Measurements from ENCODE around the gene OTOP2.

Gene OTOP2

DNA sequence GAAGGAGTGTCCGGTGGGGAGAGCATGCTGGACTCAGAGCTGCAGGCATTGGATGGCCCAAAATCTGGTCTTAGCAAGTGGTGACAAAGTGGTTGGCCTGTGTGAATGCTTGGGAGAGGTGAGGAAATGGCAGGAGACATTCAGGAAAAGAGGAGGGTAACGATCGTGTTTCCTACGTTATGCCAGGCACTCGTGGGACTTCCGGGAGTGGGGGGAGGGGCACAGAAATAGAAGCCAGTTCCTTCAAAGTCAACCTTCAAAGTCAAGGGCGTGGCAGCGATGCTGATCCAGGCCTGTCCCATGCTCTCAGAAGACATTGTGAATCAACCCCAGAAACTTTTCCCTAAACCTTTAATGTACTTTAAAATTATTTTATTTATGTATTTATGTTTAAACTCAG, 15.5 kb downstream of the OTOP2 start:
- H3K4me3 ChIP-seq (ENCODE audit: insufficient read depth, low read depth, low read length, poor library complexity, severe bottlenecking) = no peak overlapping the region
- no peaks in the 10 kb centered on the region for H3K9me3 ChIP-seq (ENCODE audit: control insufficient read depth, low read length)
- DNase-seq = no peak
- peaks cover 6% of the 10 kb centered on the region for H3K4me1 ChIP-seq (ENCODE audit: control insufficient read depth, insufficient read depth, low read length, poor library complexity, severe bottlenecking)
- peaks cover 25% of the 10 kb centered on the region for H3K27me3 ChIP-seq (replicated peaks; ENCODE audit: control insufficient read depth, insufficient read depth, low read length, poor library complexity, severe bottlenecking)
- no peak overlapping the region for H3K27ac ChIP-seq (ENCODE audit: insufficient read depth, low read length, poor library complexity, severe bottlenecking)
- H3K36me3 ChIP-seq (ENCODE audit: control insufficient read depth, insufficient read depth, low read length) = no peaks in the 10 kb centered on the region

DNA sequence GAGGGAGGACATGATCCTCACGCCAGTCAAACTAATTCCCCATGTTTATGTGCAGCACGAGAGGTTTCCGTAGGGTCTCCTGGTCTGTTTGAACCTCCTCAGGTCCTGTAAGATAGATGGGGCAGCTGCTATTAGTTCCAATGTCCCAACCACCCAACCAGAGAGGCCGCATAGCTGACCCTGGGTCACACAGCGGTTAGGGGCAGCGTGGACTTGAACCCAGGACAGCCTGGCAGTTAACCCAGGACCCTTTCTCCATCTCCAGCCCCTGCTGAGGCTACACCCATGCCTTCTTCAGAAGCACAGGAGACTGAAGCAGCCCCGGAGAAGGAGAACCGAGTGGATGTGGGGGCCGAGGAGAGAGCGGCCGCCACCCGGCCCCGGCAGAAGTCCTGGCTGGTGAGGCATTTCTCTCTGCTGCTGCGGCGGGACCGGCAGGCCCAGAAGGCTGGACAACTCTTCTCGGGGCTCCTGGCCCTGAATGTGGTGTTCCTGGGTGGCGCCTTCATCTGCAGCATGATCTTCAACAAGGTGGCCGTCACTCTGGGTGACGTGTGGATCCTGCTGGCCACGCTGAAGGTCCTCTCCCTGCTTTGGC, 17.2 kb downstream of the OTOP2 start:
- no peaks in the 10 kb centered on the region for H3K9me3 ChIP-seq (ENCODE audit: control insufficient read depth, low read length)
- no peak overlapping the region for H3K4me3 ChIP-seq (ENCODE audit: insufficient read depth, low read depth, low read length, poor library complexity, severe bottlenecking)
- H3K4me1 ChIP-seq (ENCODE audit: control insufficient read depth, insufficient read depth, low read length, poor library complexity, severe bottlenecking) = peaks cover under 1% of the 10 kb centered on the region
- H3K27me3 ChIP-seq (replicated peaks; ENCODE audit: control insufficient read depth, insufficient read depth, low read length, poor library complexity, severe bottlenecking) = peaks cover 14% of the 10 kb centered on the region
- H3K36me3 ChIP-seq (ENCODE audit: control insufficient read depth, insufficient read depth, low read length) = no peaks in the 10 kb centered on the region
- no peak overlapping the region for H3K27ac ChIP-seq (ENCODE audit: insufficient read depth, low read length, poor library complexity, severe bottlenecking)
- DNase-seq = no peak

DNA sequence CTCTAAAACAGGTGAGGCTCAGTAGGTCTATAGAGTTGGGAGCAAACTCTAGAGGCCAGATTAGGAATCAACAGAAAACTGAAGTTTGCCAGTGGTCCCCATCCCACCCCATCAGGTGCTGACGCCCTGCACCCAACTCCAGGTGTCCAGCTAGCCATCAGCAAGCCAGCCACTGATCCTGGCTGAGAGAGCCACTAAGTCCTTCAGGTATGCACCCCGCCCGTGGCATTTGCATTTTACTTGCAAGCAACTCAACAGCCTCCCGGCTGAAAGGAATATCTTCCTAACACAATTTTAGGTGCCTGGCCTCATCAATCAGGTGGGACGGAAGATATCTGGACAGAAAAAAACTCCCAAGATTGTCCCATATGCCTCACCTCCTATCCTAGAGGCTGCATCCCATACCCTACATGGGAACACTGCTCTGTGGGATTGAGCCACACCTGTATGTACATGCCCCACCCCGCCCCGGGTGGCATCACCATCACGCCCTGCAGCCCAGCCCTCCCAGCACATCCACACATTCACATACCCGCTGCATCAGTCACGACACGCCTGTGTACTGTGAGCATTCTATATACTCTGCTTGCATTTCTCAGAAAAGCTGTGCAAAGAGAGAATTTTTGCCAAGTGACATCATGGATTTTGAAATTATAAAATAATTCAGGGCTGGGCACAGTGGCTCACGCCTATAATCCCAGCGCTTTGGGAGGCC, 19.9 kb downstream of the OTOP2 start:
- no peak for DNase-seq
- Histone ChIP-seq H3K4me3 (ENCODE audit: insufficient read depth, low read depth, low read length, poor library complexity, severe bottlenecking) (no peak overlapping the region), H3K9me3 (ENCODE audit: control insufficient read depth, low read length) (no peaks in the 10 kb centered on the region), H3K27me3 (replicated peaks; ENCODE audit: control insufficient read depth, insufficient read depth, low read length, poor library complexity, severe bottlenecking) (no peaks in the 10 kb centered on the region), H3K4me1 (ENCODE audit: control insufficient read depth, insufficient read depth, low read length, poor library complexity, severe bottlenecking) (no peaks in the 10 kb centered on the region), H3K36me3 (ENCODE audit: control insufficient read depth, insufficient read depth, low read length) (no peaks in the 10 kb centered on the region), H3K27ac (ENCODE audit: insufficient read depth, low read length, poor library complexity, severe bottlenecking) (no peak overlapping the region)

DNA sequence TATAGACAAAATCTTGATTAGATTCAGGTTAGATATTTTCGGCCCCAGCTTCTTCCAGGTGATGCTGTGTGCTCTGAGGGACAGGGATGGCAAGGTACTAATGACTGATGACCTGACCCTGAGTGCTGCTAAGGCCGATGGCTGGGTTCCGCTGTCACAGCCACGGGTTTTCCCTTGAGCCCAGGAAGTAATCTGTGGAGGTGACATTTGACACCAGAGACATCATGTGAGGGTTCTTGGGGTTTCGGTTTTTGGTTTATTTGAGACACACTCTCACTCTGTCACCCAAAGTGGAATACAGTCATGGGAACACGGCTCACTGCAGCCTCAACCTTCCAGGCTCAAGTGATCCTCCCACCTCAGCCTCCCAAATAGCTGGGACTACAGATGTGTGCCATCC, 21.5 kb downstream of the OTOP2 start:
- Histone ChIP-seq H3K36me3 (ENCODE audit: control insufficient read depth, insufficient read depth, low read length) (no peaks in the 10 kb centered on the region), H3K4me3 (ENCODE audit: insufficient read depth, low read depth, low read length, poor library complexity, severe bottlenecking) (no peak overlapping the region), H3K4me1 (ENCODE audit: control insufficient read depth, insufficient read depth, low read length, poor library complexity, severe bottlenecking) (no peaks in the 10 kb centered on the region), H3K27ac (ENCODE audit: insufficient read depth, low read length, poor library complexity, severe bottlenecking) (no peak overlapping the region), H3K9me3 (ENCODE audit: control insufficient read depth, low read length) (no peaks in the 10 kb centered on the region), H3K27me3 (replicated peaks; ENCODE audit: control insufficient read depth, insufficient read depth, low read length, poor library complexity, severe bottlenecking) (no peaks in the 10 kb centered on the region)
- DNase-seq = no peak

DNA sequence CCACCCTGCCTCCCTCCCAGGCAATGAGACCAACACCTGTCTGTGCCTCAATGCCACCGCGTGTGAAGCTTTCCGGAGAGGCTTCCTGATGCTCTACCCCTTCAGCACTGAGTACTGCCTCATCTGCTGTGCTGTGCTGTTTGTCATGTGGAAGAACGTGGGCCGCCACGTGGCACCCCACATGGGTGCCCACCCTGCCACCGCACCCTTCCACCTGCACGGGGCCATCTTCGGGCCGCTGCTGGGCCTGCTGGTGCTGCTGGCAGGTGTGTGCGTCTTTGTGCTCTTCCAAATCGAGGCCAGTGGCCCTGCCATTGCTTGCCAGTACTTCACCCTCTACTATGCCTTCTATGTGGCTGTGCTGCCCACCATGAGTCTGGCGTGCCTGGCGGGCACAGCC, 22.6 kb downstream of the OTOP2 start:
- Histone ChIP-seq H3K36me3 (ENCODE audit: control insufficient read depth, insufficient read depth, low read length) (no peaks in the 10 kb centered on the region), H3K27me3 (replicated peaks; ENCODE audit: control insufficient read depth, insufficient read depth, low read length, poor library complexity, severe bottlenecking) (no peaks in the 10 kb centered on the region), H3K4me3 (ENCODE audit: insufficient read depth, low read depth, low read length, poor library complexity, severe bottlenecking) (no peak overlapping the region), H3K27ac (ENCODE audit: insufficient read depth, low read length, poor library complexity, severe bottlenecking) (no peak overlapping the region), H3K9me3 (ENCODE audit: control insufficient read depth, low read length) (no peaks in the 10 kb centered on the region), H3K4me1 (ENCODE audit: control insufficient read depth, insufficient read depth, low read length, poor library complexity, severe bottlenecking) (no peaks in the 10 kb centered on the region)
- DNase-seq = no peak

DNA sequence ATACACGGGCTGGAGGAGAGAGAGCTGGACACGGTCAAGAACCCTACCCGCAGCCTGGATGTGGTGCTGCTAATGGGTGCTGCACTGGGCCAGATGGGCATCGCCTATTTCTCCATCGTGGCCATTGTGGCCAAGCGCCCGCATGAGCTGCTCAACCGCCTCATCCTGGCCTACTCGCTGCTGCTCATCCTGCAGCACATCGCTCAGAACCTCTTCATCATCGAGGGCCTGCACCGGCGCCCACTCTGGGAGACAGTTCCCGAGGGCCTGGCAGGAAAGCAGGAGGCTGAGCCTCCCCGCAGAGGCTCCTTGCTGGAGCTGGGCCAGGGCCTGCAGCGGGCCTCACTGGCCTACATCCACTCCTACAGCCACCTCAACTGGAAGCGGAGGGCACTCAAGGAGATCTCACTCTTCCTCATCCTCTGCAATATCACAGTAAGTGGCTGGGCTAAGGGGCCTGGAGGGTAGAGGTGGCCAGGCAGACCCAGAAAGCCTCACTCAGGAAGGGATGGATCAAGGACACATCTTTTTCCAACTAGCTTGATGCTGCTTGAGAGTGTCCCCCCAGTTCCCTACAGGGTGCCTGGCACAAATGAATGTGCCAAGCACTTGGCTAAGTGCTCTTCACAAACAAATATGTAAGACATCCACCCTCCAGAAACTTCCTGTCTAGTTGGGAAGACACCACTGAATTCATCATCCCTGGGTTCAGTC, 23.1 kb downstream of the OTOP2 start:
- no peak overlapping the region for H3K4me3 ChIP-seq (ENCODE audit: insufficient read depth, low read depth, low read length, poor library complexity, severe bottlenecking)
- H3K9me3 ChIP-seq (ENCODE audit: control insufficient read depth, low read length) = no peaks in the 10 kb centered on the region
- no peak for DNase-seq
- H3K36me3 ChIP-seq (ENCODE audit: control insufficient read depth, insufficient read depth, low read length) = no peaks in the 10 kb centered on the region
- no peaks in the 10 kb centered on the region for H3K4me1 ChIP-seq (ENCODE audit: control insufficient read depth, insufficient read depth, low read length, poor library complexity, severe bottlenecking)
- no peaks in the 10 kb centered on the region for H3K27me3 ChIP-seq (replicated peaks; ENCODE audit: control insufficient read depth, insufficient read depth, low read length, poor library complexity, severe bottlenecking)
- H3K27ac ChIP-seq (ENCODE audit: insufficient read depth, low read length, poor library complexity, severe bottlenecking) = no peak overlapping the region

DNA sequence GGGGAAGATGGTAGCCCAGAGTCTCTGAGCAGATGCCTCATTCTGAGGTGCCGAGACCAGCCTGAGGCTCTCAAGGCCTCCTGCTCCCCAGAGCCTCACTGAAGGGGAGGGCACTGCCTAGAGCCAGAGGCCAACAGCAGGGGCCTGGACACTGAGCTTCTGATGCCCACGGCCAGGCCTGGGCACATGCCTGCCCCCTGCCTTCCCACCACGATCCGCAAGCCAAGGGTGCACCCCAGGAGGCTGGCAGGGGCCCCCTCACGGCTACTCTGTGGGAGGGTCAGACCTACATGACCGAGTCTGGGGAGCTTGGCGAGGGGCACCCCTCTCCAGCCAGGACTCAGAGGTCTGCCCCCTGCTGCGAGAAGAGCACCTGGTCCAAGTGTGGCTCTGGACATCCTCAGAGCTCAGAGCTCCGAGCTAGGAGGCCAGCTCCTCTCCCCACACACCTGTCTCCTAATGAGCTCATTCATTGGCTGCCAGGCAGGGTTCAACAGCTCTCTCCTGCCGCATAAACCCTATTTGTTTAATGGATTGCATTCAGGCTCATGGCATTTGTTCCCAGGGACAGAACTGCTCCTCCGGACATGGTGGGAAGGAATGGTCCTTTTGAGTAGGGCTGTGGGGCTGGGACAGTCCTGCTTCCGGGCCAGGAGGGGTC, 25.5 kb downstream of the OTOP2 start:
- Histone ChIP-seq H3K36me3 (ENCODE audit: control insufficient read depth, insufficient read depth, low read length) (no peaks in the 10 kb centered on the region), H3K27ac (ENCODE audit: insufficient read depth, low read length, poor library complexity, severe bottlenecking) (no peak overlapping the region), H3K27me3 (replicated peaks; ENCODE audit: control insufficient read depth, insufficient read depth, low read length, poor library complexity, severe bottlenecking) (no peaks in the 10 kb centered on the region), H3K4me3 (ENCODE audit: insufficient read depth, low read depth, low read length, poor library complexity, severe bottlenecking) (no peak overlapping the region), H3K9me3 (ENCODE audit: control insufficient read depth, low read length) (no peaks in the 10 kb centered on the region), H3K4me1 (ENCODE audit: control insufficient read depth, insufficient read depth, low read length, poor library complexity, severe bottlenecking) (no peaks in the 10 kb centered on the region)
- no peak for DNase-seq

DNA sequence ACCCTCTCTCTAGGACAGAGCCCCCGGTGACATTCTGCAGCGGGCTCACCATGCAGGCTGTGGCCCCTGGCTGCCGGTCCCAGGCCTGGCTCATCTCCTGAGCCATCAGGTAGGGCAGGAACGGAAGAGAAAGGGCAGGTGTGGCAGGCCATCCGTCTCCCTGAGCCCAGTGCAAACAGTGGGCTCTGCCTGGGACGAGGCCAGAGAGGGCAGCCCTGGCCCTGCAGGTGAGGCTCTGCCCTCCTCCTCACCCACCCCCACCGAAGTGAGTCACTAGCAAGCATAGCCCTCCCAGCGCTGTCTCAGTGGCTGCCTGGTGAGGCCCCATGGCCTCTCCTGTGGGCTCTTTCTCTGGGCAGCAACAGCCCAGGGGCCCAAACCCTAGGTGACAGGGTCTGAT, 26.1 kb downstream of the OTOP2 start:
- no peak overlapping the region for H3K27ac ChIP-seq (ENCODE audit: insufficient read depth, low read length, poor library complexity, severe bottlenecking)
- H3K36me3 ChIP-seq (ENCODE audit: control insufficient read depth, insufficient read depth, low read length) = no peaks in the 10 kb centered on the region
- no peaks in the 10 kb centered on the region for H3K4me1 ChIP-seq (ENCODE audit: control insufficient read depth, insufficient read depth, low read length, poor library complexity, severe bottlenecking)
- H3K27me3 ChIP-seq (replicated peaks; ENCODE audit: control insufficient read depth, insufficient read depth, low read length, poor library complexity, severe bottlenecking) = no peaks in the 10 kb centered on the region
- no peaks in the 10 kb centered on the region for H3K9me3 ChIP-seq (ENCODE audit: control insufficient read depth, low read length)
- no peak for DNase-seq
- H3K4me3 ChIP-seq (ENCODE audit: insufficient read depth, low read depth, low read length, poor library complexity, severe bottlenecking) = no peak overlapping the region

DNA sequence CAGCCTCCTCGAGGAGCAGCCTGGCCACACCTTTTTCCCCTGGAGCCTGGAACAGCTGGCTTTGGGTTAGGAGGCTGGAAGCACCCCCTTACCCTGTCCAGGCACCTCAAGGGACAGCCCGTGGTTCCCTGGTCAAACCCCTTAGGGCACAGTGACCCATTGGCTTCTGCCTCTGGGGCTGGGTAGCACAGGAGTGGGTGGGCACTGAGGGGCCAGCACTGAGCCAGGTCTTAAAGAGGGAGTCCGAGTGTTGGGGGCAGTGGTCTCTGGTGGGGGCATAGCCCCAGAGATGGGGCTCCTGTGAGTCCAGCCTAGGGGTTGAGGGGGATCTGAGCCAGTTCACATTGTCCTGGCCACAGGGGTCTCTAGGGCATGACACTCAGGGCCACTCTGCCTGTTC, 27.0 kb downstream of the OTOP2 start:
- Histone ChIP-seq H3K4me1 (ENCODE audit: control insufficient read depth, insufficient read depth, low read length, poor library complexity, severe bottlenecking) (no peaks in the 10 kb centered on the region), H3K36me3 (ENCODE audit: control insufficient read depth, insufficient read depth, low read length) (no peaks in the 10 kb centered on the region), H3K27ac (ENCODE audit: insufficient read depth, low read length, poor library complexity, severe bottlenecking) (no peak overlapping the region), H3K9me3 (ENCODE audit: control insufficient read depth, low read length) (no peaks in the 10 kb centered on the region), H3K4me3 (ENCODE audit: insufficient read depth, low read depth, low read length, poor library complexity, severe bottlenecking) (no peak overlapping the region), H3K27me3 (replicated peaks; ENCODE audit: control insufficient read depth, insufficient read depth, low read length, poor library complexity, severe bottlenecking) (no peaks in the 10 kb centered on the region)
- DNase-seq = no peak
